SK-N-SH (cell line): ENCODE measurements around the gene TANC1. TPM values are rescaled to one million over a fixed set of nuclear protein-coding genes. Genes with fewer than 3 reads are reported as not detected.

Source experiments
- CTCF ChIA-PET: fragments of 300-600, 350-600 bp; formaldehyde crosslinking; extraction: SDS; loops from one replicate; lab custom pipeline; 2021; lab: Yijun Ruan, JAX
- POLR2A ChIA-PET: fragments of 350-600 bp; sonication (Branson Sonifier 250); formaldehyde crosslinking; extraction: SDS; loops from one replicate; lab custom pipeline; 2020; ENCODE audit warnings: antibody characterized with exemption, inconsistent platforms; lab: Yijun Ruan, JAX
- DNase-seq: peaks from one replicate; pipeline ENCODE4 v3.0.0; 2012
- H2AFZ ChIP-seq: fragments of 200-600 bp; sonication (generic); 2 replicates; pipeline ENCODE4 v1.8.1; 2016; ENCODE audit warnings: antibody characterized with exemption, mild to moderate bottlenecking, low read depth
- H3F3A ChIP-seq: fragments of 200-600 bp; sonication (generic); replicated peaks from 2 replicates; pipeline ENCODE3; 2016; ENCODE audit warnings: antibody characterized with exemption, mild to moderate bottlenecking; ENCODE audit not compliant: insufficient read depth
- H3K27ac ChIP-seq, 2 experiments: fragments of 200-500 bp in 1 of 2; fragments of 200-600 bp in 1 of 2; sonication (Bioruptor generic) in 1 of 2; sonication (generic), shearing (Covaris generic) in 1 of 2; 2 replicates each; pipeline versions ENCODE4 v1.5.1 to v1.6.1; 2014 to 2016; ENCODE audit warnings: low read depth in 2 of 2, inconsistent platforms in 1 of 2, low read length in 1 of 2, mild to moderate bottlenecking in 1 of 2, mixed read lengths in 1 of 2
- H3K27me3 ChIP-seq: fragments of 200-600 bp; sonication (generic), shearing (Covaris generic); 2 replicates; pipeline ENCODE4 v1.6.1; 2016; ENCODE audit warnings: mixed run types; ENCODE audit not compliant: insufficient read depth
- H3K36me3 ChIP-seq, 2 experiments: fragments of 200-500 bp in 1 of 2; fragments of 200-600 bp in 1 of 2; sonication (Bioruptor generic) in 1 of 2; sonication (generic) in 1 of 2; replicated peaks in 1 of 2; 2 replicates each; pipeline versions ENCODE3 to v1.5.1; 2014 to 2016; ENCODE audit warnings: low read length in 1 of 2, mild to moderate bottlenecking in 1 of 2; ENCODE audit not compliant: insufficient read depth in 2 of 2, control insufficient read depth in 1 of 2
- H3K4me1 ChIP-seq, 2 experiments: fragments of 200-500 bp in 1 of 2; fragments of 200-600 bp in 1 of 2; sonication (Bioruptor generic) in 1 of 2; sonication (generic), shearing (Covaris generic) in 1 of 2; 2 replicates each; pipeline versions ENCODE4 v1.5.1 to v1.6.1; 2014 to 2016; ENCODE audit warnings: low read depth in 1 of 2, low read length in 1 of 2, mixed run types in 1 of 2; ENCODE audit not compliant: insufficient read depth in 2 of 2, control insufficient read depth in 1 of 2
- H3K4me2 ChIP-seq: fragments of 200-600 bp; sonication (generic), shearing (Covaris generic); 2 replicates; pipeline ENCODE4 v1.6.1; 2017; ENCODE audit warnings: mixed run types
- H3K4me3 ChIP-seq, 2 experiments: fragments of 200-500 bp in 1 of 2; fragments of 200-600 bp in 1 of 2; sonication (Bioruptor generic) in 1 of 2; sonication (generic), shearing (Covaris generic) in 1 of 2; 2 replicates each; pipeline versions ENCODE4 v1.5.1 to v1.8.1; 2014 to 2016; ENCODE audit warnings: low read depth in 2 of 2, inconsistent platforms in 1 of 2, low read length in 1 of 2, mild to moderate bottlenecking in 1 of 2, mixed read lengths in 1 of 2, moderate library complexity in 1 of 2
- H3K79me2 ChIP-seq: fragments of 200-600 bp; sonication (generic); 2 replicates; pipeline ENCODE4 v1.8.1; 2017; ENCODE audit warnings: mild to moderate bottlenecking; ENCODE audit not compliant: insufficient read depth
- H3K9ac ChIP-seq: fragments of 200-600 bp; sonication (generic); 2 replicates; pipeline ENCODE4 v1.6.1; 2017; ENCODE audit warnings: mixed run types
- H3K9me2 ChIP-seq: fragments of 200-600 bp; sonication (generic); 2 replicates; pipeline ENCODE4 v1.6.1; 2017; ENCODE audit warnings: mixed run types
- H3K9me3 ChIP-seq: fragments of 200-600 bp; sonication (generic); 2 replicates; pipeline ENCODE4 v1.6.1; 2017; ENCODE audit warnings: mixed run types, mild to moderate bottlenecking, moderate library complexity
- H4K20me1 ChIP-seq: fragments of 200-600 bp; sonication (generic); 2 replicates; pipeline ENCODE4 v1.6.1; 2017; ENCODE audit warnings: mild to moderate bottlenecking, mixed run types; ENCODE audit not compliant: insufficient read depth
- CHD2 ChIP-seq: fragments of 150-350 bp; IDR thresholded peaks from 2 replicates; pipeline ENCODE4 v1.6.1; 2018; ENCODE audit warnings: low read length; ENCODE audit not compliant: partially characterized antibody
- EP300 ChIP-seq, 2 experiments: IDR thresholded peaks; 2 replicates each; pipeline versions ENCODE4 v1.4.0 to v1.6.1; 2012; ENCODE audit warnings: borderline replicate concordance in 1 of 2, low read depth in 1 of 2, low read length in 1 of 2
- EZH2phosphoT487 ChIP-seq: fragments of 200-600 bp; sonication (generic); IDR thresholded peaks from 2 replicates; pipeline ENCODE4 v1.6.1; 2017; ENCODE audit warnings: low read depth, mixed run types, mild to moderate bottlenecking, antibody characterized with exemption, moderate library complexity, borderline replicate concordance
- FOSL2 ChIP-seq: IDR thresholded peaks from 2 replicates; pipeline ENCODE4 v1.4.0; 2012; ENCODE audit warnings: low read depth, mild to moderate bottlenecking, moderate library complexity, borderline replicate concordance
- FOXJ3 ChIP-seq: sonication (generic); formaldehyde crosslinking; IDR thresholded peaks from 2 replicates; pipeline ENCODE4 v1.5.1; 2020; ENCODE audit warnings: mild to moderate bottlenecking, missing genetic modification reagents
- GABPA ChIP-seq: IDR thresholded peaks from 2 replicates; pipeline ENCODE4 v1.4.0; 2012; ENCODE audit warnings: low read depth, mild to moderate bottlenecking
- IRF3 ChIP-seq: fragments of 150-350 bp; IDR thresholded peaks from 2 replicates; pipeline ENCODE4 v1.6.1; 2016; ENCODE audit warnings: mild to moderate bottlenecking, low read depth, low read length
- JUND ChIP-seq: IDR thresholded peaks from 2 replicates; pipeline ENCODE4 v1.4.0; 2012
- MEF2A ChIP-seq: IDR thresholded peaks from 2 replicates; pipeline ENCODE4 v1.4.0; 2012; ENCODE audit warnings: low read depth, borderline replicate concordance
- MXI1 ChIP-seq: IDR thresholded peaks from 2 replicates; pipeline ENCODE4 v1.6.1; 2012; ENCODE audit warnings: mild to moderate bottlenecking, low read depth, low read length, improper control_type of control experiment
- NRF1 ChIP-seq: IDR thresholded peaks from 2 replicates; pipeline ENCODE4 v1.6.1; 2012; ENCODE audit warnings: low read depth, mild to moderate bottlenecking, low read length
- PBX3 ChIP-seq: IDR thresholded peaks from 2 replicates; pipeline ENCODE4; 2012
- POLR2AphosphoS5 ChIP-seq: IDR thresholded peaks from 2 replicates; pipeline ENCODE4 v1.6.1; 2012; ENCODE audit warnings: low read depth, low read length
- RAD21 ChIP-seq: IDR thresholded peaks from 2 replicates; pipeline ENCODE4 v1.6.1; 2012; ENCODE audit warnings: mild to moderate bottlenecking, low read length
- SIN3A ChIP-seq: IDR thresholded peaks from 2 replicates; pipeline ENCODE4 v1.6.1; 2012; ENCODE audit warnings: low read depth, mild to moderate bottlenecking, low read length, moderate library complexity, borderline replicate concordance
- TCF12 ChIP-seq: IDR thresholded peaks from 2 replicates; pipeline ENCODE4 v1.4.0; 2012
- USF1 ChIP-seq: IDR thresholded peaks from 2 replicates; pipeline ENCODE4 v1.4.0; 2012; ENCODE audit warnings: low read depth, borderline replicate concordance
- USF2 ChIP-seq: fragments of 150-350 bp; IDR thresholded peaks from 2 replicates; pipeline ENCODE4 v1.6.1; 2017; ENCODE audit warnings: antibody characterized with exemption, low read length, low read depth, borderline replicate concordance
- YY1 ChIP-seq: IDR thresholded peaks from 2 replicates; pipeline ENCODE4 v1.4.0; 2012; ENCODE audit warnings: low read depth, mild to moderate bottlenecking
- ZBTB33 ChIP-seq: IDR thresholded peaks from 2 replicates; pipeline ENCODE4 v1.4.0; 2012; ENCODE audit warnings: low read depth, borderline replicate concordance
- WGBS: methylation state at CpG from one replicate; pipeline ENCODE4 v1.1.6; 2017; ENCODE audit warnings: low lambda C conversion rate; 5-methylcytosine and 5-hydroxymethylcytosine counted together
- polyA plus RNA-seq, 3 experiments: library from polyadenylated mRNA; depleted of rRNA; stranded (reverse); fragments of >200 nt; gene quantifications; 2 replicates each; pipeline ENCODE4 v1.2.3, GENCODE V29; 2012

Gene TANC1
- polyA plus RNA-seq, 1 of the 3 experiments (the other 2 are of a cell fraction), result 19.2 TPM

GRCh38 chr2:159136391-159136790 is 168.0 kb downstream of the TANC1 start (continued):
- TF ChIP-seq ZBTB33 (no peak), GABPA (no peak), IRF3 (no peak), RAD21 (no peak)

- Histone ChIP-seq H3K4me3 (no peak overlapping the region), H3F3A (peaks cover 25% of the 10 kb centered on the region), H3K4me2 (peak overlapping the region; percentile 72), H3K9me2 (no peaks in the 10 kb centered on the region), H3K4me1 (peaks cover 35 to 44% of the 10 kb centered on the region in 2 experiments), H3K36me3 (no peaks in the 10 kb centered on the region), H3K27ac (peak overlapping the region; percentile 87 to 97), H3K9ac (peak overlapping the region; percentile 81; the same call in 1 of the 2 replicates), H3K9me3 (no peaks in the 10 kb centered on the region), H3K27me3 (no peaks in the 10 kb centered on the region), H2AFZ (no peak overlapping the region), H3K79me2 (peaks cover 26% of the 10 kb centered on the region), H4K20me1 (no peaks in the 10 kb centered on the region)
- no peak for DNase-seq
- CTCF ChIA-PET, result interaction anchor here (0.7 to 1.4 kb wide), 4 partner anchors 11 to 26 kb away, joined by 3 read pairs; no protein-coding TSS in a partner anchor
- 81% methylated on average over 9 of the region's 9 CpGs for WGBS
- TF ChIP-seq FOSL2, result no peak
- no peak for TF ChIP-seq EP300 (IDR thresholded peaks at IDR 0.05; ENCODE audit: borderline replicate concordance in 1 of 2, low read depth in 1 of 2, low read length in 1 of 2)
- no peak for TF ChIP-seq POLR2AphosphoS5
- no peak for TF ChIP-seq IRF3
- TF ChIP-seq NRF1, result no peak
- no peak for TF ChIP-seq USF2
- TF ChIP-seq YY1, result no peak
- TF ChIP-seq TCF12, result no peak
- no peak for TF ChIP-seq MEF2A
- no peak for TF ChIP-seq SIN3A
- no peak for TF ChIP-seq RAD21
- no peak for TF ChIP-seq CHD2
- TF ChIP-seq FOXJ3 (CRISPR knock-in tag), result no peak
- no peak for TF ChIP-seq JUND
- TF ChIP-seq USF1, result no peak
- no peak for TF ChIP-seq PBX3
- no peak for TF ChIP-seq MXI1
- no peak for TF ChIP-seq EZH2phosphoT487
- POLR2A ChIA-PET, result no interaction called here
Measured at GRCh38 chr2:159137511-159138241, 169.2 kb downstream of the TANC1 start.
